Vagina (tissue), 2 donors: ENCODE results near the gene ZNF30. TPM values are rescaled to one million over a fixed set of nuclear protein-coding genes. Genes with fewer than 3 reads are reported as not detected.

ENCODE experiments used
- DNase-seq, 2 donors: peaks; one replicate each; pipeline ENCODE4 v3.0.0-alpha.2; 2017; ENCODE audit errors: extremely low spot score in 2 of 2
- H3K27ac ChIP-seq: fragments of 200-600 bp; sonication (generic); one replicate; pipeline ENCODE4 v1.5.1; 2019
- H3K27me3 ChIP-seq: fragments of 200-600 bp; sonication (generic); one replicate; pipeline ENCODE4 v1.5.1; 2019
- H3K36me3 ChIP-seq, 2 donors: fragments of 200-600 bp; sonication (generic); one replicate each; pipeline ENCODE4 v1.5.1; 2017 to 2019
- H3K4me1 ChIP-seq: fragments of 200-600 bp; sonication (generic); one replicate; pipeline ENCODE4 v1.5.1; 2019
- H3K4me3 ChIP-seq, 2 donors: fragments of 200-600 bp; sonication (generic); 1 replicate in 1 of 2; 2 replicates in 1 of 2; pipeline ENCODE4 v1.5.1; 2016 to 2019
- H3K9me3 ChIP-seq: fragments of 200-600 bp; sonication (generic); one replicate; pipeline ENCODE4 v1.5.1; 2019
- POLR2A ChIP-seq, 2 donors: fragments of 450-650 bp; IDR thresholded peaks; one replicate each; pipeline ENCODE4 v1.6.1; 2017; ENCODE audit warnings: antibody characterized with exemption in 2 of 2, mild to moderate bottlenecking in 2 of 2, moderate library complexity in 2 of 2
- POLR2AphosphoS5 ChIP-seq, 2 donors: sonication (generic); formaldehyde crosslinking; IDR thresholded peaks; one replicate each; pipeline ENCODE4 v1.9.0; 2017; ENCODE audit warnings: antibody characterized with exemption in 2 of 2, mild to moderate bottlenecking in 2 of 2, low read depth in 1 of 2; ENCODE audit not compliant: insufficient read depth in 1 of 2
- intact Hi-C: fragments of 100-400 bp; cut with DNase I; formaldehyde crosslinking; loops from one replicate; pipeline ENCODE4 v1.15.1; 2023
- total RNA-seq: library from RNA; depleted of rRNA; stranded (reverse); fragments of >200 nt; gene quantifications from one replicate; pipeline ENCODE4 v1.2.3, GENCODE V29; 2016
- TF ChIP-seq, protein P1 (sequence below), 3 experiments: fragments of 450-650 bp in 2 of 3; fragments of 200-600 bp in 1 of 3; sonication (generic) in 1 of 3; IDR thresholded peaks; one replicate each; pipeline ENCODE4 v1.5.1; 2017 to 2019; ENCODE audit warnings: antibody characterized with exemption in 3 of 3, mild to moderate bottlenecking in 2 of 3, moderate library complexity in 2 of 3

Gene ZNF30
- total RNA-seq: 2.5 TPM

DNA sequence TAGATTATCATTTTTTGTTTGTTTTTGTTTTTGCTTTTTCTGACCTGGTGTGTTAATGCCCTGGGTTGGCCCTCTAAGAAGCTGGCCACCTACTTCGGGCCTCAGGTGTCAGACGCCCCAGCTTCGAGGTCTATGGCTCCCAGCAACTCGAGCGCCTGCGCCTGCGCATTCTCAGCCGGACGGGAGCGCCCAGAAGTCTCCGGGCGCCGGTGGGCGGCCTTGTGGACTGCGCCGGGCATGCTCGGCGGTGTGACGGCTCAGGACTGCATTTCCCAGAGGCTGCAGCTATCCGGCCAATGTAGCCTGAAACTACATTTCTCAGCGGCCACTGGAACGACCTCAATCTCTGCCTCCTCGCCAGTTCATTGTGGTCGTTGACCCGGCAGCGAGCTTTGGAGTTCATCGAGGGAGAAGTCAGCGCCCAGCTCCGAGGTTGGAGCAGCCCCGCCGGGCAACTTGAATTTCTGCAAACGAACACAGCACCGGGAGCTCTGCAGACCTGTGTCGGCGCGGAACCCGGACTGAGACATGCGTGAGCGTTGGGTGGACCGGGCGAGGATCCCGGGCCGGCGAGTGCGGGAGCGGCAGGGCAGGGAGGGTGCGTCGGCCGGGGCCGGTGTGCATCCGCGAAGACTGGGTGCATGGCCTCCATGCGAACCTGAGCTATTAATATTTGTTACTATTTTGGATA, at the start of gene ZNF30:
TSS of gene ZNF30 (plus strand) at position 219 of the 691 bp plus-strand sequence. CDS start 3,045 bp downstream, outside the sequence.
- Histone ChIP-seq H3K9me3 (no peaks in the 10 kb centered on the region), H3K36me3 (peaks cover 0 to 1% of the 10 kb centered on the region in 2 donors), H3K27ac (peak within 1 kb of the TSS; percentile 69), H3K27me3 (no peaks in the 10 kb centered on the region), H3K4me3 (peak within 1 kb of the TSS; percentile 66 to 75), H3K4me1 (peaks cover 9% of the 10 kb centered on the region)
- intact Hi-C loops: no loop called here
- peak in 1 of 2 donors; percentile 87 for DNase-seq
- TF ChIP-seq POLR2A (IDR thresholded peaks at IDR 0.05): no peak
- peak; percentile 72 to 77 for TF ChIP-seq POLR2AphosphoS5 (IDR thresholded peaks at IDR 0.05; ENCODE audit: insufficient read depth in 1 of 2, low read depth in 1 of 2)
- TF ChIP-seq, protein P1, sequence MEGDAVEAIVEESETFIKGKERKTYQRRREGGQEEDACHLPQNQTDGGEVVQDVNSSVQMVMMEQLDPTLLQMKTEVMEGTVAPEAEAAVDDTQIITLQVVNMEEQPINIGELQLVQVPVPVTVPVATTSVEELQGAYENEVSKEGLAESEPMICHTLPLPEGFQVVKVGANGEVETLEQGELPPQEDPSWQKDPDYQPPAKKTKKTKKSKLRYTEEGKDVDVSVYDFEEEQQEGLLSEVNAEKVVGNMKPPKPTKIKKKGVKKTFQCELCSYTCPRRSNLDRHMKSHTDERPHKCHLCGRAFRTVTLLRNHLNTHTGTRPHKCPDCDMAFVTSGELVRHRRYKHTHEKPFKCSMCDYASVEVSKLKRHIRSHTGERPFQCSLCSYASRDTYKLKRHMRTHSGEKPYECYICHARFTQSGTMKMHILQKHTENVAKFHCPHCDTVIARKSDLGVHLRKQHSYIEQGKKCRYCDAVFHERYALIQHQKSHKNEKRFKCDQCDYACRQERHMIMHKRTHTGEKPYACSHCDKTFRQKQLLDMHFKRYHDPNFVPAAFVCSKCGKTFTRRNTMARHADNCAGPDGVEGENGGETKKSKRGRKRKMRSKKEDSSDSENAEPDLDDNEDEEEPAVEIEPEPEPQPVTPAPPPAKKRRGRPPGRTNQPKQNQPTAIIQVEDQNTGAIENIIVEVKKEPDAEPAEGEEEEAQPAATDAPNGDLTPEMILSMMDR (IDR thresholded peaks at IDR 0.05): no peak

DNA sequence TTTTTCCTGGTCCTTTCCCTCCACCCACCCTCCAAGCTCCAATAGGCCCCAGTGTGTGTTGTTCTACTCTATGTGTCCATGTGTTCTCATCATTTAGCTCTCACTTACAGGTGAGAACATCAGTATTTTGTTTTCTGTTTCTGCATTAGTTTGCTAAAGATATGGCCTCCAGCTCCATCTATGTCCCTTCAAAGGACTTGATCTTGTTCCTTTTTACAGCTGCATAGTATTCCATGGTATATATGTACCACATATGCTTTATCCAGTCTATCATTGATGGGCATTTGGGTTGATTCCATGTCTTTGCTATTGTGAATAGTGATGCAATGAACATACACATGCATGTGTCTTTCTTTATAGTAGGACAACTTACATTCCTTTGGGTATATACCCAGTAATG, 47.1 kb upstream of the ZNF30 start:
- intact Hi-C loops: no loop called here
- TF ChIP-seq POLR2A (IDR thresholded peaks at IDR 0.05) (no peak), POLR2AphosphoS5 (IDR thresholded peaks at IDR 0.05; ENCODE audit: insufficient read depth in 1 of 2, low read depth in 1 of 2) (no peak)
- TF ChIP-seq, protein P1 (IDR thresholded peaks at IDR 0.05): no peak
- DNase-seq: no peak

DNA sequence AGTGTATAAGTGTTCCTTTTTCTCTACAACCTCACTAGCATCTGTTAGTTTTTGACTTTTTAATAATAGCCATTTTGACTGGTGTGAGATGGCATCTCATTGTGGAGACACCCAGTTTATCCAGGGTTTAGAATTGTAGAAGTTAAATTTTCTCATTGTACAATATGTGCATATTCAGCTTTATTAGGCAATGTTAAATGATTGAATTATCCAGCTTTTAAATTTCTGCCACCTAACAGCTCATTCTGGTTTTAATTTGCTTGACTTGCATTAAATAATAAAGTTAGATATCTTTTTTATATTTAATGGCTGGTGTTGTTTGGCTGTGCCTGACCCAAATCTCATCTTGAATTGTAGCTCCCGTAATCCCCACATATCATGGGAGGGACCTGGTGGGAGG, 46.7 kb upstream of the ZNF30 start:
- intact Hi-C loops: no loop called here
- Histone ChIP-seq H3K4me3 (no peak overlapping the region), H3K27me3 (no peaks in the 10 kb centered on the region), H3K9me3 (no peaks in the 10 kb centered on the region), H3K36me3 (no peaks in the 10 kb centered on the region), H3K27ac (no peak overlapping the region), H3K4me1 (no peaks in the 10 kb centered on the region)
- TF ChIP-seq POLR2AphosphoS5 (IDR thresholded peaks at IDR 0.05; ENCODE audit: insufficient read depth in 1 of 2, low read depth in 1 of 2) (no peak), POLR2A (IDR thresholded peaks at IDR 0.05) (no peak)
- TF ChIP-seq, protein P1 (IDR thresholded peaks at IDR 0.05): no peak
- no peak for DNase-seq

More for the DNA sequence above, 47.1 kb upstream of the ZNF30 start:
- H3K9me3 ChIP-seq: no peaks in the 10 kb centered on the region
- H3K27ac ChIP-seq: no peak overlapping the region
- no peaks in the 10 kb centered on the region for H3K4me1 ChIP-seq
- no peaks in the 10 kb centered on the region for H3K27me3 ChIP-seq
- H3K36me3 ChIP-seq: no peaks in the 10 kb centered on the region
- no peak overlapping the region for H3K4me3 ChIP-seq

DNA sequence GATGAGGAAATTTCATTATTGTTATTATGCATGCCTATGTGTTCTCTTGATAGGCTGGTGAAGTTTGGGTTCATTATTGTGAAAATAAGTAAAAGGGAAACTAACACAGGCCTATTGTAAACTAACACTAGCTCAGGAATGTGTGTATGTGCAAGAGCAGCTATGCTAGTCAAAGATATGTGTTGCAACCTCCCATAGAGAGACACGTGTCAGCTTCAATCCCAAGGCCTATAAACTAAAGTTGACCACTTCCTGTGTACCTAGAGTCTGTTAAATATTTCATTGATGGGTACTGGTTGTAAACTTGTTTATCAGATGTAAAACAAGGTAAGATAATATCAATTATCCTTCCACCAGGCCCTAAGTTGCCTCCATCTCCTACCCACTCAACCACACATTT, 44.7 kb upstream of the ZNF30 start:
- intact Hi-C loops: no loop called here
- H3K9me3 ChIP-seq: no peaks in the 10 kb centered on the region
- H3K27me3 ChIP-seq: no peaks in the 10 kb centered on the region
- no peak for TF ChIP-seq POLR2AphosphoS5 (IDR thresholded peaks at IDR 0.05; ENCODE audit: insufficient read depth in 1 of 2, low read depth in 1 of 2)
- TF ChIP-seq, protein P1 (IDR thresholded peaks at IDR 0.05): no peak
- no peak for TF ChIP-seq POLR2A (IDR thresholded peaks at IDR 0.05)
- no peak overlapping the region for H3K27ac ChIP-seq
- no peak for DNase-seq
- H3K4me1 ChIP-seq: no peaks in the 10 kb centered on the region
- no peaks in the 10 kb centered on the region for H3K36me3 ChIP-seq
- no peak overlapping the region for H3K4me3 ChIP-seq

DNA sequence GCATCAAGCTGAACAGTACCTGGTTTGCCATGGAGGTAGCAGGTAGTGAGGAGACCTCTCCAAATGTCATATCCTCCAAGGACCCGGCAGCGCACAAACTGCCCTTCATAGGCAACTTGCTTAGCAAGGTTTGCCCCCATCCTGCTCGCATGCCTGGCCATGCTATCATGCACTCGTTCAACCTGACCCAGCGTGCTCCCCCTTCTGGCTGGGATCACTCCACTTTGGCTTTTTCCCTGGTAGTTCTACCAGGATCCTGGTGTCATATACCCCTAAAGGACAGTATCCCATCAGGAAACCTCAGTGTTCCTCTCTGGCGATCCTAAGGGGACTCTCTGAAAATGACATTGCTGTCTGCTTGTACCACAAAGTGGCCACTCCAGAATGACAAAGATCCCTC, 38.6 kb upstream of the ZNF30 start:
- Histone ChIP-seq H3K4me1 (no peaks in the 10 kb centered on the region), H3K9me3 (no peaks in the 10 kb centered on the region), H3K27ac (no peak overlapping the region), H3K36me3 (no peaks in the 10 kb centered on the region), H3K27me3 (no peaks in the 10 kb centered on the region), H3K4me3 (no peak overlapping the region)
- DNase-seq: no peak
- intact Hi-C loops: no loop called here
- TF ChIP-seq POLR2A (IDR thresholded peaks at IDR 0.05): no peak
- TF ChIP-seq, protein P1 (IDR thresholded peaks at IDR 0.05): no peak
- TF ChIP-seq POLR2AphosphoS5 (IDR thresholded peaks at IDR 0.05; ENCODE audit: insufficient read depth in 1 of 2, low read depth in 1 of 2): no peak
